ENCODE data around the gene TCF3.

TCF3 gene

DNA sequence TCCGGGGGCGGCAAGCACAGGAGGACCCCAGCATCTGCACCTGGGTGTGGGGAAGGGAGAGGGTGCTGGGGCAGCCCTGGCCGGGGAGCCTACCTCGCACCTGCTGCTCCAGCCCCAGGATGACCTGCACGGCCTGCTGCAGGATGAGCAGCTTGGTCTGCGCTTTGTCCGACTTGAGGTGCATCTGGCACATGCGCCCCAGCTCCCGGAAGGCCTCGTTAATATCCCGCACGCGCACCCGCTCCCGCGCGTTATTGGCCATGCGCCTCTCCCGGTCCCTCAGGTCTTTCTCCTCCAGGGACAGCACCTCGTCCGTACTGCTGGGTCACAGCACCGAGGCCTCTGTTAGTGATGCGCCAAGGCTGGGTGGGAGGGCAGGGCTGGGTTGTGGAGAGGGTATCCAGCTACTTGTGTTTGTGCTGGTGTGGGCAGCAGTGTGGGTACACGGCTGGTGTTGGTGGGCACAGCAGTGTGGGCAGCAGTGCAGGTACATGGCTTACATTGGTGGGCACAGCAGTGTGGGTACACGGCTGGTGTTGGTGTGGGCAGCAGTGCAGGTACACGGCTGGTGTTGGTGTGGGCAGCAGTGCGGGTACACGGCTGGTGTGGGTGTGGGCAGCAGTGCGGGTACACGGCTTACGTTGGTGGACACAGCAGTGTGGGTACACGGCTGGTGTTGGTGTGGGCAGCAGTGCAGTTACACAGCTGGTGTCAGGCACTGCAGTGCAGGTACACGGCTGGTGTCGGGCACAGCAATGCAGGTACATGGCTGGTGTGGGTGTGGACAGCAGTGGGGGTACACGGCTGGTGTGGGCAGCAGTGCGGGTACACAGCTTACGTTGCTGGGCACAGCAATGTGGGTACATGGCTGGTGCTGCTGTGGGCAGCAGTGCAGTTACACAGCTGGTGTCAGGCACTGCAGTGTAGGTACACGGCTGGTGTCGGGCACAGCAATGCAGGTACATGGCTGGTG is 40.0 kb downstream of the TCF3 start:
- no peak overlapping the region for H3K27ac ChIP-seq
- H3K4me1 ChIP-seq: no peaks in the 10 kb centered on the region
- no peak for DNase-seq
- no peaks in the 10 kb centered on the region for H3K27me3 ChIP-seq
- H3K4me3 ChIP-seq: no peak overlapping the region
- H3K36me3 ChIP-seq: peaks cover 49 to 84% (median 57%) of the 10 kb centered on the region in 3 donors
- intact Hi-C loops (cut with DNase I; ENCODE audit: low total_unique reads): no loop called here
- TF ChIP-seq, protein P1, sequence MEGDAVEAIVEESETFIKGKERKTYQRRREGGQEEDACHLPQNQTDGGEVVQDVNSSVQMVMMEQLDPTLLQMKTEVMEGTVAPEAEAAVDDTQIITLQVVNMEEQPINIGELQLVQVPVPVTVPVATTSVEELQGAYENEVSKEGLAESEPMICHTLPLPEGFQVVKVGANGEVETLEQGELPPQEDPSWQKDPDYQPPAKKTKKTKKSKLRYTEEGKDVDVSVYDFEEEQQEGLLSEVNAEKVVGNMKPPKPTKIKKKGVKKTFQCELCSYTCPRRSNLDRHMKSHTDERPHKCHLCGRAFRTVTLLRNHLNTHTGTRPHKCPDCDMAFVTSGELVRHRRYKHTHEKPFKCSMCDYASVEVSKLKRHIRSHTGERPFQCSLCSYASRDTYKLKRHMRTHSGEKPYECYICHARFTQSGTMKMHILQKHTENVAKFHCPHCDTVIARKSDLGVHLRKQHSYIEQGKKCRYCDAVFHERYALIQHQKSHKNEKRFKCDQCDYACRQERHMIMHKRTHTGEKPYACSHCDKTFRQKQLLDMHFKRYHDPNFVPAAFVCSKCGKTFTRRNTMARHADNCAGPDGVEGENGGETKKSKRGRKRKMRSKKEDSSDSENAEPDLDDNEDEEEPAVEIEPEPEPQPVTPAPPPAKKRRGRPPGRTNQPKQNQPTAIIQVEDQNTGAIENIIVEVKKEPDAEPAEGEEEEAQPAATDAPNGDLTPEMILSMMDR (IDR thresholded peaks at IDR 0.05): no peak
- H3K9me3 ChIP-seq: no peaks in the 10 kb centered on the region

DNA sequence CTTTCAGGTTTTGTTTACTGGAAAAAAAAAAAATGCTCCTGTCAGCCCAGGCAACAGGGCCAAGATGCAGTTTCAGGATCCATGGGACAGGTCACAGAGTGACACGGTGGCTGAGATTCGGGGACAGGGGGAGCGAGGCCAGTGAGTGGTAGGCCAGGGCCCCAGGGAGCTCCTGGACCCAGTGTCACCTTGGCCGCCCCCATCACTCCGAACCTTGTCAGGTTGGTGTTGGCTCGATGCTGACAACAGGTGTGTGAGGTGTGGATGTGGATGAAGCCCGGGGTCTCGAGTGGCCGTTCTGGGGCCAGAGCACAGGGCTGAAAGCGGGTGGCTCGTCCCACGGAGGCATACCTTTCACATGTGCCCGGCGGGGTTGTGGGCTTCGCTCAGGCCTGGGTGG is 41.1 kb downstream of the TCF3 start:
- no peak for DNase-seq
- Histone ChIP-seq H3K9me3 (no peaks in the 10 kb centered on the region), H3K27me3 (no peaks in the 10 kb centered on the region), H3K27ac (no peak overlapping the region), H3K4me1 (peaks cover 0 to 8% (median 6%) of the 10 kb centered on the region in 4 donors), H3K4me3 (no peak overlapping the region), H3K36me3 (peaks cover 49 to 75% (median 57%) of the 10 kb centered on the region in 3 donors)
- TF ChIP-seq, protein P1 (IDR thresholded peaks at IDR 0.05): no peak
- intact Hi-C loops (cut with DNase I; ENCODE audit: low total_unique reads): no loop called here

DNA sequence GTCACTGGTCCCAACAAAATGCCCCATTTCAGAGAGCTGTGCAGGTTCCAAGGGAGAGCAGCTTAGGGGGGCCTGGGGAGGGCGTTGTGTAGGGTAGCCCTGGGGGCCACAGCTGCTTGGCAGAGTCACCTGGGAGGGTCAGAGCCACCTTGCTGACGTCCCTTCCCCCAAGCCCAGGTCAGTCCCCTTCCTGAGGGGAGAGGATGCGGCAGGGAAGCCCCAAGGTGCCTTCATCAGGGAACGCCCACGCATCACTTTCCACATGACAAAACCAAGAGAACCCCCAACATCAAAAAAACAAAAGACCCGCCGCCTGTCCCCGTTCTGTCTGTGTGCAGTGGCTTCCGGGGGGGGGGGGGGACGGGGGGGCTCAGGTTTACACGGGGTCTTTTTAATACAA is 41.8 kb downstream of the TCF3 start:
- intact Hi-C loops (cut with DNase I; ENCODE audit: low total_unique reads): no loop called here

DNA sequence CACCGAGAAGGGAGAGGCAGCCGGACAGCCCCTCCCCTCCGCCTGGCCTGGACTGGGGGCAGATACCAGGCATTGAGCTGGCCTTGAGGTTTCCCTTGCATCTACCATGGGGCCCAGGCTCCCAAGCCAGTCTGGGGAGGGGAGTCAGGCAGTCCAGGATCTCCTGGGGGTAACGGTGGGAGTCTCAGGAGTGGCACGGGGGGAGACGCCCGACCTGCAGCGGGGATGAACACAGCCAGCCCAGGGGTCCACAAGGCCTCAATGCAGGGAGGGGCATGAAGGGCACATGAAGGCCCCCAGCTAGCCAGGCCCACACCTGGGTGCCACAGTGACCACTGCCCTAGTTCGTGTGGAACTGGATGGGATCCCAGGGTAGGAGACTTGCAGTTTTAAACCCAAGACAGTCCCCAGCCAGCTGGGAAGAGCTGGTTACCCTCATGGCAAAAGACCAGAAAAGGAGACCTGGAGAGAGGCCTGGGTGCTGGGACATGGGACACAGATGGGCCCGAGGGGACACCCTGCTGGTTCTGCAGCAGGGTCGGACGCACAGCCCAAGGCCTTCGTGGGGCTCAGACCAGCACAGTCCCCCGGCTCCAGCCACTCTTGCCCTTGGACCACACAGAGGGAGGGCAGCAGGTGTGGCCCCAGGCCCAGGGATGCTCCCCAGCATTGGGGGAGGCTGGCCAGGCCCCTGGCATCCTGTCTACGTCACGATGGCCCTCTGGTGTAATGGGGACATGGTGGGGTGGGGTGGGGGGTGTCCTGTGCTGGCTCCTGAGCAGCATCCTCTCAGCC is 42.5 kb downstream of the TCF3 start:
- H3K36me3 ChIP-seq: peaks cover 40 to 60% (median 46%) of the 10 kb centered on the region in 3 donors
- H3K27me3 ChIP-seq: no peaks in the 10 kb centered on the region
- no peak for DNase-seq
- H3K9me3 ChIP-seq: no peaks in the 10 kb centered on the region
- no peak overlapping the region for H3K27ac ChIP-seq
- intact Hi-C loops (cut with DNase I; ENCODE audit: low total_unique reads): no loop called here
- TF ChIP-seq, protein P1 (IDR thresholded peaks at IDR 0.05): no peak
- peaks cover 0 to 13% (median 10%) of the 10 kb centered on the region in 4 donors for H3K4me1 ChIP-seq
- no peak overlapping the region for H3K4me3 ChIP-seq

More for the DNA sequence above, 41.8 kb downstream of the TCF3 start:
- Histone ChIP-seq H3K27me3 (no peaks in the 10 kb centered on the region), H3K36me3 (peaks cover 47 to 67% (median 53%) of the 10 kb centered on the region in 3 donors), H3K4me1 (peaks cover 0 to 12% (median 10%) of the 10 kb centered on the region in 4 donors), H3K4me3 (no peak overlapping the region), H3K27ac (no peak overlapping the region), H3K9me3 (no peaks in the 10 kb centered on the region)
- TF ChIP-seq, protein P1 (IDR thresholded peaks at IDR 0.05): no peak
- DNase-seq: no peak

DNA sequence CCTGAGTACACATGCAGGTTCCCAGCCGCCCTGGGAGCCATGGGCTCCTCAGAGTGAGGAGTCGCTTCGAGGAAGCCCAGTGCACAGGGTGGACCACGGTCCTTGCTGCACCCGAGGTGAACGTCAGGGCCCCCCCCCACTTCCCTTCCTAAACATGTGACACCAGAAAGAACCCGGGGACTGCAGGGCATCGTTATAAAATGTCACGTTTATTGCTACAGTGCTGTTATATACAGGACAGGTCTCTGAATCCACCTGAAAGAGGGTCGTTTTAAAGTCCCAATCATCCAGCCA is 43.4 kb downstream of the TCF3 start:
- Histone ChIP-seq H3K36me3 (peaks cover 32 to 52% (median 37%) of the 10 kb centered on the region in 3 donors), H3K9me3 (no peaks in the 10 kb centered on the region), H3K4me3 (no peak overlapping the region), H3K4me1 (peaks cover 0 to 22% (median 18%) of the 10 kb centered on the region in 4 donors), H3K27me3 (no peaks in the 10 kb centered on the region), H3K27ac (no peak overlapping the region)
- intact Hi-C loops (cut with DNase I; ENCODE audit: low total_unique reads): no loop called here
- TF ChIP-seq, protein P1 (IDR thresholded peaks at IDR 0.05): no peak
- DNase-seq: no peak

Measured in tibial artery (tissue), 4 donors.